ENCODE data around the gene SLAMF9. TPM values are rescaled to one million over a fixed set of nuclear protein-coding genes. Genes with fewer than 3 reads are reported as not detected.

The SLAMF9 gene
- total RNA-seq, 1 experiment from 2014 or later = not detected

DNA sequence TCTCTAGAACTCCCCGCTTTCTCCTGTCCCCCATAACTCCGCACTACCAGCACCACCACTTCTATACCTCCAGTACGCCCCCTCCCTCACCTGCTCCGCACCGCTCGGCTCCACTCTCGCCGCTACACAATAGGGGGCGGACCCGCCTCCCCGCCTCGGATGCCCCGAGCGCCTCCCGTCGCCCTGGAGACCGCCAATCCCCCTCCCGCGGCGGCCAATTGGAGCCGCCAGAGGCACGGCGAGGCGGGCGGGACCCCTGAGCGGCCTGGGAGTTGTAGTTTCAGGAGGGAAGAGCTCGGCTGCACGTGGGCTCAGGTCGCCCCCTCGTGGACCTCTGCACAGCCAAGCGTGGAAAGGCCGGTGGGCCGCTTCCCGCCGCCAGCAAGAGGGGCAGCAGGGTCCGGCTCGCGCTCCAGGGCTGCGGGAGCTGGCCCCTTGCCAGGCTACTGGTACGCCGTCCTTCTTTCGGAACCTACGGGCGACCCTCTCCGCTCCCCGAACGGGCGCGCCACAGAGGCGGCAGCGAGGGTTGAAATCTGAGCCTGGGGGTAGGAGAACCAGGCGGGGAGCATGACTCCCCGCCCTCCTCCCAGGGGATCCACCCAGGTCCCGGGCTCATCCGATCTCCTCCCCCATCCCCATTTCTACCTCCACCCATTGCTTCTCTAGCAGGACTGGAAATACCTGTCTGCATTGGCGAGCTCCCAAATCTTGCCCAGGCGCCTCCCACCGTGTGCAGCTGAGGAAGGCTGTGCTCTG lies 8.4 kb downstream of the SLAMF9 start, which contains the start of gene IGSF9:
Gene IGSF9 (minus strand): TSS at position 131 of the 759 bp plus-strand sequence. CDS start 2,159 bp downstream, outside the sequence.
- CTCF ChIA-PET = interaction anchor here (0.6 to 5.8 kb wide), 25 partner anchors 9 to 170 kb away, joined by 3 to 100 read pairs (median 4); partner anchors contain the start of genes ATP1A2, KCNJ9 and TAGLN2
- Mint-ChIP-seq H3K36me3 (no peaks in the 10 kb centered on the region), H3K4me1 (peaks cover 43% of the 10 kb centered on the region), H3K9me3 (no peaks in the 10 kb centered on the region), H3K4me3 (peak within 1 kb of the TSS; percentile 89), H3K27me3 (ENCODE audit: low read depth) (no peaks in the 10 kb centered on the region; the same call in 1 of the 2 replicates), H3K27ac (peak within 1 kb of the TSS; percentile 86)
- peak; percentile 90 for ATAC-seq
- POLR2A ChIA-PET = interaction anchor here (0.6 to 2.9 kb wide), 7 partner anchors 8 to 62 kb away, joined by 3 to 8 read pairs (median 3); partner anchors contain the start of gene SLAMF9
- peak; percentile 98 for DNase-seq (ENCODE audit: low spot score)
- TF ChIP-seq, protein P1, sequence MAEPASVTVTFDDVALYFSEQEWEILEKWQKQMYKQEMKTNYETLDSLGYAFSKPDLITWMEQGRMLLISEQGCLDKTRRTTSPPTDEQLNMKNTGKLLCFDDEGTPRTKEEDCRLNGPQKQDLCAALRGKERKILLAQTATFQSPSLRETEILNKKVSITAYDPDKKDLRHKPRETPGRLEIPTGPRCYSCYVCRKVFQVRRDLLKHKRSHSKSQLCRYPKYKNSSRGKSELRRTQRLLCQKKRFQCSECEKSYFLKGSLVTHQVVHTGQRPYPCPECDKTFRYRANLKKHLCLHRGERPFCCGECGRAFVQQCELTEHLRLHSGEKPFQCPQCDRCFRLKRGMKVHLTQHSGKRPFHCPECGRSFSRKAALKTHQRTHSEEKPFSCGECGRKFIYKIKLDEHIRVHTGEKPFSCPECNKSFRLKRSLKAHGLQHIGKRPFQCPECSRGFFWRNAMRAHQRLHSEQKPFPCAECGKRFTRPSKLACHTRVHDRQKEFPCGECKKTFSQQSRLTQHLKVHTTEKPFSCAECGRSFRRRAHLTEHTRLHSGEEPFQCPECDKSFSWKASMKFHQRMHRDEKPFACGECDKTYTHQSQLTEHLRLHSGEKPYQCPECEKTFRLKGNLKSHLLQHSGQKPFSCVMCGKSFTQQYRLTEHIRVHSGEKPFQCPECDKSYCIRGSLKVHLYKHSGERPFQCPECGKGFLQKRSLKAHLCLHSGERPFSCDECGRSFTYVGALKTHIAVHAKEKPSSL (CRISPR knock-in tag; conservative IDR thresholded peaks at IDR 0.05) = no peak
- TF ChIP-seq, protein P2, sequence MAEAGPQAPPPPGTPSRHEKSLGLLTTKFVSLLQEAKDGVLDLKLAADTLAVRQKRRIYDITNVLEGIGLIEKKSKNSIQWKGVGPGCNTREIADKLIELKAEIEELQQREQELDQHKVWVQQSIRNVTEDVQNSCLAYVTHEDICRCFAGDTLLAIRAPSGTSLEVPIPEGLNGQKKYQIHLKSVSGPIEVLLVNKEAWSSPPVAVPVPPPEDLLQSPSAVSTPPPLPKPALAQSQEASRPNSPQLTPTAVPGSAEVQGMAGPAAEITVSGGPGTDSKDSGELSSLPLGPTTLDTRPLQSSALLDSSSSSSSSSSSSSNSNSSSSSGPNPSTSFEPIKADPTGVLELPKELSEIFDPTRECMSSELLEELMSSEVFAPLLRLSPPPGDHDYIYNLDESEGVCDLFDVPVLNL (CRISPR knock-in tag; IDR thresholded peaks at IDR 0.05; ENCODE audit: borderline replicate concordance, low read depth) = no peak
- TF ChIP-seq, protein P3, sequence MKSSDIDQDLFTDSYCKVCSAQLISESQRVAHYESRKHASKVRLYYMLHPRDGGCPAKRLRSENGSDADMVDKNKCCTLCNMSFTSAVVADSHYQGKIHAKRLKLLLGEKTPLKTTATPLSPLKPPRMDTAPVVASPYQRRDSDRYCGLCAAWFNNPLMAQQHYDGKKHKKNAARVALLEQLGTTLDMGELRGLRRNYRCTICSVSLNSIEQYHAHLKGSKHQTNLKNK (CRISPR knock-in tag; IDR thresholded peaks at IDR 0.05) = no peak
- TF ChIP-seq FOXJ3 (CRISPR knock-in tag; IDR thresholded peaks at IDR 0.05; ENCODE audit: borderline replicate concordance) = no peak
- no peak for TF ChIP-seq ZNF232 (CRISPR knock-in tag; IDR thresholded peaks at IDR 0.05)
- TF ChIP-seq, protein P4, sequence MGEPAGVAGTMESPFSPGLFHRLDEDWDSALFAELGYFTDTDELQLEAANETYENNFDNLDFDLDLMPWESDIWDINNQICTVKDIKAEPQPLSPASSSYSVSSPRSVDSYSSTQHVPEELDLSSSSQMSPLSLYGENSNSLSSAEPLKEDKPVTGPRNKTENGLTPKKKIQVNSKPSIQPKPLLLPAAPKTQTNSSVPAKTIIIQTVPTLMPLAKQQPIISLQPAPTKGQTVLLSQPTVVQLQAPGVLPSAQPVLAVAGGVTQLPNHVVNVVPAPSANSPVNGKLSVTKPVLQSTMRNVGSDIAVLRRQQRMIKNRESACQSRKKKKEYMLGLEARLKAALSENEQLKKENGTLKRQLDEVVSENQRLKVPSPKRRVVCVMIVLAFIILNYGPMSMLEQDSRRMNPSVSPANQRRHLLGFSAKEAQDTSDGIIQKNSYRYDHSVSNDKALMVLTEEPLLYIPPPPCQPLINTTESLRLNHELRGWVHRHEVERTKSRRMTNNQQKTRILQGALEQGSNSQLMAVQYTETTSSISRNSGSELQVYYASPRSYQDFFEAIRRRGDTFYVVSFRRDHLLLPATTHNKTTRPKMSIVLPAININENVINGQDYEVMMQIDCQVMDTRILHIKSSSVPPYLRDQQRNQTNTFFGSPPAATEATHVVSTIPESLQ (CRISPR knock-in tag; IDR thresholded peaks at IDR 0.05) = no peak
- TF ChIP-seq PRRX2 (CRISPR knock-in tag; IDR thresholded peaks at IDR 0.05) = no peak
- TF ChIP-seq SP1 (CRISPR knock-in tag; conservative IDR thresholded peaks at IDR 0.05) = peak; percentile 97
- TF ChIP-seq, protein P5, sequence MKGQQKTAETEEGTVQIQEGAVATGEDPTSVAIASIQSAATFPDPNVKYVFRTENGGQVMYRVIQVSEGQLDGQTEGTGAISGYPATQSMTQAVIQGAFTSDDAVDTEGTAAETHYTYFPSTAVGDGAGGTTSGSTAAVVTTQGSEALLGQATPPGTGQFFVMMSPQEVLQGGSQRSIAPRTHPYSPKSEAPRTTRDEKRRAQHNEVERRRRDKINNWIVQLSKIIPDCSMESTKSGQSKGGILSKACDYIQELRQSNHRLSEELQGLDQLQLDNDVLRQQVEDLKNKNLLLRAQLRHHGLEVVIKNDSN (CRISPR knock-in tag; IDR thresholded peaks at IDR 0.05) = peak; percentile 78
- TF ChIP-seq, protein P6, sequence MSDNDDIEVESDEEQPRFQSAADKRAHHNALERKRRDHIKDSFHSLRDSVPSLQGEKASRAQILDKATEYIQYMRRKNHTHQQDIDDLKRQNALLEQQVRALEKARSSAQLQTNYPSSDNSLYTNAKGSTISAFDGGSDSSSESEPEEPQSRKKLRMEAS (CRISPR knock-in tag; IDR thresholded peaks at IDR 0.05) = peak; percentile 96
- peak; percentile 0; the same call in 1 of the 2 replicates for TF ChIP-seq CBFB (CRISPR knock-in tag; IDR thresholded peaks at IDR 0.05; ENCODE audit: low read depth)
- TF ChIP-seq, protein P7, sequence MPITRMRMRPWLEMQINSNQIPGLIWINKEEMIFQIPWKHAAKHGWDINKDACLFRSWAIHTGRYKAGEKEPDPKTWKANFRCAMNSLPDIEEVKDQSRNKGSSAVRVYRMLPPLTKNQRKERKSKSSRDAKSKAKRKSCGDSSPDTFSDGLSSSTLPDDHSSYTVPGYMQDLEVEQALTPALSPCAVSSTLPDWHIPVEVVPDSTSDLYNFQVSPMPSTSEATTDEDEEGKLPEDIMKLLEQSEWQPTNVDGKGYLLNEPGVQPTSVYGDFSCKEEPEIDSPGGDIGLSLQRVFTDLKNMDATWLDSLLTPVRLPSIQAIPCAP (CRISPR knock-in tag; IDR thresholded peaks at IDR 0.05) = no peak
- TF ChIP-seq FOXP1 (CRISPR knock-in tag; IDR thresholded peaks at IDR 0.05; ENCODE audit: borderline replicate concordance) = peak; percentile 43; the same call in 1 of the 2 replicates
- peak; percentile 56 for TF ChIP-seq FOXK1 (CRISPR knock-in tag; IDR thresholded peaks at IDR 0.05)
- TF ChIP-seq, protein P8, sequence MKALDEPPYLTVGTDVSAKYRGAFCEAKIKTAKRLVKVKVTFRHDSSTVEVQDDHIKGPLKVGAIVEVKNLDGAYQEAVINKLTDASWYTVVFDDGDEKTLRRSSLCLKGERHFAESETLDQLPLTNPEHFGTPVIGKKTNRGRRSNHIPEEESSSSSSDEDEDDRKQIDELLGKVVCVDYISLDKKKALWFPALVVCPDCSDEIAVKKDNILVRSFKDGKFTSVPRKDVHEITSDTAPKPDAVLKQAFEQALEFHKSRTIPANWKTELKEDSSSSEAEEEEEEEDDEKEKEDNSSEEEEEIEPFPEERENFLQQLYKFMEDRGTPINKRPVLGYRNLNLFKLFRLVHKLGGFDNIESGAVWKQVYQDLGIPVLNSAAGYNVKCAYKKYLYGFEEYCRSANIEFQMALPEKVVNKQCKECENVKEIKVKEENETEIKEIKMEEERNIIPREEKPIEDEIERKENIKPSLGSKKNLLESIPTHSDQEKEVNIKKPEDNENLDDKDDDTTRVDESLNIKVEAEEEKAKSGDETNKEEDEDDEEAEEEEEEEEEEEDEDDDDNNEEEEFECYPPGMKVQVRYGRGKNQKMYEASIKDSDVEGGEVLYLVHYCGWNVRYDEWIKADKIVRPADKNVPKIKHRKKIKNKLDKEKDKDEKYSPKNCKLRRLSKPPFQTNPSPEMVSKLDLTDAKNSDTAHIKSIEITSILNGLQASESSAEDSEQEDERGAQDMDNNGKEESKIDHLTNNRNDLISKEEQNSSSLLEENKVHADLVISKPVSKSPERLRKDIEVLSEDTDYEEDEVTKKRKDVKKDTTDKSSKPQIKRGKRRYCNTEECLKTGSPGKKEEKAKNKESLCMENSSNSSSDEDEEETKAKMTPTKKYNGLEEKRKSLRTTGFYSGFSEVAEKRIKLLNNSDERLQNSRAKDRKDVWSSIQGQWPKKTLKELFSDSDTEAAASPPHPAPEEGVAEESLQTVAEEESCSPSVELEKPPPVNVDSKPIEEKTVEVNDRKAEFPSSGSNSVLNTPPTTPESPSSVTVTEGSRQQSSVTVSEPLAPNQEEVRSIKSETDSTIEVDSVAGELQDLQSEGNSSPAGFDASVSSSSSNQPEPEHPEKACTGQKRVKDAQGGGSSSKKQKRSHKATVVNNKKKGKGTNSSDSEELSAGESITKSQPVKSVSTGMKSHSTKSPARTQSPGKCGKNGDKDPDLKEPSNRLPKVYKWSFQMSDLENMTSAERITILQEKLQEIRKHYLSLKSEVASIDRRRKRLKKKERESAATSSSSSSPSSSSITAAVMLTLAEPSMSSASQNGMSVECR (CRISPR knock-in tag; IDR thresholded peaks at IDR 0.05; ENCODE audit: borderline replicate concordance) = peak; percentile 57; the same call in 1 of the 2 replicates
- TF ChIP-seq, protein P9, sequence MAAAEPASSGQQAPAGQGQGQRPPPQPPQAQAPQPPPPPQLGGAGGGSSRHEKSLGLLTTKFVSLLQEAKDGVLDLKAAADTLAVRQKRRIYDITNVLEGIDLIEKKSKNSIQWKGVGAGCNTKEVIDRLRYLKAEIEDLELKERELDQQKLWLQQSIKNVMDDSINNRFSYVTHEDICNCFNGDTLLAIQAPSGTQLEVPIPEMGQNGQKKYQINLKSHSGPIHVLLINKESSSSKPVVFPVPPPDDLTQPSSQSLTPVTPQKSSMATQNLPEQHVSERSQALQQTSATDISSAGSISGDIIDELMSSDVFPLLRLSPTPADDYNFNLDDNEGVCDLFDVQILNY (CRISPR knock-in tag; IDR thresholded peaks at IDR 0.05) = peak; percentile 95
- TF ChIP-seq, protein P10, sequence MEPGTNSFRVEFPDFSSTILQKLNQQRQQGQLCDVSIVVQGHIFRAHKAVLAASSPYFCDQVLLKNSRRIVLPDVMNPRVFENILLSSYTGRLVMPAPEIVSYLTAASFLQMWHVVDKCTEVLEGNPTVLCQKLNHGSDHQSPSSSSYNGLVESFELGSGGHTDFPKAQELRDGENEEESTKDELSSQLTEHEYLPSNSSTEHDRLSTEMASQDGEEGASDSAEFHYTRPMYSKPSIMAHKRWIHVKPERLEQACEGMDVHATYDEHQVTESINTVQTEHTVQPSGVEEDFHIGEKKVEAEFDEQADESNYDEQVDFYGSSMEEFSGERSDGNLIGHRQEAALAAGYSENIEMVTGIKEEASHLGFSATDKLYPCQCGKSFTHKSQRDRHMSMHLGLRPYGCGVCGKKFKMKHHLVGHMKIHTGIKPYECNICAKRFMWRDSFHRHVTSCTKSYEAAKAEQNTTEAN (CRISPR knock-in tag; IDR thresholded peaks at IDR 0.05) = peak; percentile 63; the same call in 1 of the 2 replicates
- no peak for TF ChIP-seq EMX1 (CRISPR knock-in tag; IDR thresholded peaks at IDR 0.05)
- TF ChIP-seq GABPB1 (CRISPR knock-in tag; IDR thresholded peaks at IDR 0.05) = no peak
- no peak for TF ChIP-seq RORB (CRISPR knock-in tag; IDR thresholded peaks at IDR 0.05)
